HFFc6 (cell line): ENCODE results near the gene CTNNA3. TPM values are rescaled to one million over a fixed set of nuclear protein-coding genes. Genes with fewer than 3 reads are reported as not detected.

ENCODE experiments used
- DNase-seq: peaks from one replicate; pipeline ENCODE4 v3.0.0-alpha.2; 2018
- H3K27ac Mint-ChIP-seq: 2 replicates; pipeline ENCODE4 v1.8.0; 2020; ENCODE audit warnings: mild to moderate bottlenecking, mixed read lengths
- H3K27me3 Mint-ChIP-seq: 2 replicates; pipeline ENCODE4 v1.8.0; 2021; ENCODE audit warnings: mild to moderate bottlenecking, moderate library complexity, mixed read lengths; ENCODE audit not compliant: insufficient read depth
- H3K36me3 Mint-ChIP-seq: 2 replicates; pipeline ENCODE4 v1.8.0; 2021; ENCODE audit warnings: low read depth, mixed read lengths
- H3K4me1 Mint-ChIP-seq: 2 replicates; pipeline ENCODE4 v1.8.0; 2020; ENCODE audit warnings: low read depth, mixed read lengths
- H3K4me3 Mint-ChIP-seq: 2 replicates; pipeline ENCODE4 v1.8.0; 2020; ENCODE audit warnings: mild to moderate bottlenecking, moderate library complexity, mixed read lengths
- H3K9me3 Mint-ChIP-seq: 2 replicates; pipeline ENCODE4 v1.8.0; 2020; ENCODE audit warnings: mild to moderate bottlenecking, mixed read lengths
- total RNA-seq, 6 experiments: library from RNA; stranded (reverse); fragmentation: NEBNext Ultra II Directional; extraction: Animal tissue kit (Norgen Biotek cat#: 25700); gene quantifications; 2 replicates in 1 of 6; 3 replicates in 5 of 6; pipeline ENCODE4 v1.2.3, GENCODE V29; 2021
- TF ChIP-seq, protein P1 (sequence below): fragments of 200-600 bp; sonication (generic); IDR thresholded peaks from 2 replicates; pipeline ENCODE4 v1.5.0; 2021; ENCODE audit warnings: antibody characterized with exemption, mild to moderate bottlenecking

The CTNNA3 gene
- total RNA-seq, 6 experiments from 2014 or later: not detected

DNA sequence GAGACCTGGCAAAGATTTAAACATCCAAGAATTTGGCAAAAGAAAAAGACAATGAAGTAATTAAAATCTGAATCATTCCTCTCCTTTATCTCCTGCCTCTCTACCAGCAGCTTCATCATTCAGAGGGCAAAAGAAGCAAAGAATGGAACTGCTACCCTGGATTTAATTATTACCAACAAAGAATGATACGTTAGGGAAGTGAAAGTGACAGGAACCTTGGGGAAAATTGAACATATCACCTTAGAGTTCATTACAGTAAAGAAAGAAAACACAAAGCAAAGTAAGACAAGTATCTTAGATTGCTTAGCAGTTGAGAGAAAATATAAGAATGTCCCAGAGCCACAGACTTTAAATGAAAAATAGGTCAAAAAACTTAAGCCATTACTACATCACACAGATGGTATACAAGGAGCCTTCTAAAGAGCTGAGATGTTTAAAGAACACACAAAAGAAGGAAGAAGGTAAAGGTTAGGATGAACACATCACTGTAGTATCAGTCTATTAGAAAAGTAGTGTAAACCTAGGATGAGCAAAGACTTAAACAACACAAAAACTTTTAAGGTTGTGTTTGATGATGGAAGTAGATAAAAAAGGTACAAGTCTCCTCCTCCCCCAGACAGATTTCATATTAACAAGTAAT, 17.5 kb downstream of the CTNNA3 start:
- TF ChIP-seq, protein P1, sequence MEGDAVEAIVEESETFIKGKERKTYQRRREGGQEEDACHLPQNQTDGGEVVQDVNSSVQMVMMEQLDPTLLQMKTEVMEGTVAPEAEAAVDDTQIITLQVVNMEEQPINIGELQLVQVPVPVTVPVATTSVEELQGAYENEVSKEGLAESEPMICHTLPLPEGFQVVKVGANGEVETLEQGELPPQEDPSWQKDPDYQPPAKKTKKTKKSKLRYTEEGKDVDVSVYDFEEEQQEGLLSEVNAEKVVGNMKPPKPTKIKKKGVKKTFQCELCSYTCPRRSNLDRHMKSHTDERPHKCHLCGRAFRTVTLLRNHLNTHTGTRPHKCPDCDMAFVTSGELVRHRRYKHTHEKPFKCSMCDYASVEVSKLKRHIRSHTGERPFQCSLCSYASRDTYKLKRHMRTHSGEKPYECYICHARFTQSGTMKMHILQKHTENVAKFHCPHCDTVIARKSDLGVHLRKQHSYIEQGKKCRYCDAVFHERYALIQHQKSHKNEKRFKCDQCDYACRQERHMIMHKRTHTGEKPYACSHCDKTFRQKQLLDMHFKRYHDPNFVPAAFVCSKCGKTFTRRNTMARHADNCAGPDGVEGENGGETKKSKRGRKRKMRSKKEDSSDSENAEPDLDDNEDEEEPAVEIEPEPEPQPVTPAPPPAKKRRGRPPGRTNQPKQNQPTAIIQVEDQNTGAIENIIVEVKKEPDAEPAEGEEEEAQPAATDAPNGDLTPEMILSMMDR: no peak
- no peak for DNase-seq
- Mint-ChIP-seq H3K4me3 (no peak overlapping the region), H3K4me1 (no peaks in the 10 kb centered on the region), H3K36me3 (no peaks in the 10 kb centered on the region), H3K9me3 (peaks cover under 1% of the 10 kb centered on the region; the same call in 1 of the 2 replicates), H3K27me3 (no peaks in the 10 kb centered on the region), H3K27ac (no peak overlapping the region)

DNA sequence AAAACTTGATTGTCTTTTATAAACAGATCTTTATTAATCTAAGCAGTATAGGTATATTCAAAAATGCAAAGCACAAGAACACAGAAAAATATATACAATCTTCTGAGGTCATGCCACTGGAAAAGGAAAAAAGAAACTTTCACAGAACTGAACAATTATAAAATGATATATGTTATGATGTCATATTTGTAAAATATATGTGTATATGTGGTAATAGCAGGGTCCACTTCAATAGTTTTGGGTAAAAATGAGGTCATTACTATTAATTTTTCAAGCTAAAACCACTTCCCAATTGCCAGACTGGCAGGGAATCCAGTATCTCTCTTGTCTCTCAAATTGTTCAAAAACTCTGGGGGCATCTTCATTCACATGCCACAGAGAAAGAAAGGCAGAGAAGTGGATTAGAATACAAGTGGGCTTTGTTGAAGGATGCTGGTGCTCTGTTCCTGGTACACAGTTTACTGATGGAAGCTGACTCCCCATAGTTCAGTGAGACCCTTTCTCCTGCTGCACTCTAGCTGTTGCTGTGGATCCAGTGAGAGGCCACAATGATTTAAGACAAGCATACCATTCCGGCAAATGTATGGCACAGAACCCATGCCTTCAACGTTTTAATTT, 19.7 kb downstream of the CTNNA3 start:
- DNase-seq: no peak
- Mint-ChIP-seq H3K36me3 (no peaks in the 10 kb centered on the region), H3K27ac (no peak overlapping the region), H3K9me3 (no peaks in the 10 kb centered on the region), H3K4me1 (no peaks in the 10 kb centered on the region), H3K4me3 (no peak overlapping the region), H3K27me3 (no peaks in the 10 kb centered on the region)
- TF ChIP-seq, protein P1: no peak

DNA sequence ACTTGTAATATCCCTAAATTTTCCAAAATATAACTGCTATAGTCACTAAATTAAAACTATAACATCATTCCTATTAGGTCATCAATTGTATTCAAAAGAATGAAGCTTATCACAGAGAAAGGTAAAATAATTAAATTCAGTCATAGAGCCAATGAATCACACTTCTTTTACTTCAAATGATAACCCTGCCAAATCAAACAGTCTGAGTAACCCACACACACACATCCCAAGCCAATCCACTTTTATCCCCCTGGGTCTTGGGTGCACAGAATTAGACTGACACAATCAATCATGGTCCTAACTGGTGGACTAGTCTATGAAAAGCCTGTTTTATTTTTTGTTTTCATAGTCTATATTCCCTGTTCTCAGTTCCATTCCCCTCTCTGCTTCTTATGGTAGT, 25.6 kb downstream of the CTNNA3 start:
- TF ChIP-seq, protein P1: no peak
- Mint-ChIP-seq H3K27me3 (no peaks in the 10 kb centered on the region), H3K9me3 (no peaks in the 10 kb centered on the region), H3K27ac (no peak overlapping the region), H3K4me1 (no peaks in the 10 kb centered on the region), H3K4me3 (no peak overlapping the region), H3K36me3 (no peaks in the 10 kb centered on the region)
- no peak for DNase-seq

DNA sequence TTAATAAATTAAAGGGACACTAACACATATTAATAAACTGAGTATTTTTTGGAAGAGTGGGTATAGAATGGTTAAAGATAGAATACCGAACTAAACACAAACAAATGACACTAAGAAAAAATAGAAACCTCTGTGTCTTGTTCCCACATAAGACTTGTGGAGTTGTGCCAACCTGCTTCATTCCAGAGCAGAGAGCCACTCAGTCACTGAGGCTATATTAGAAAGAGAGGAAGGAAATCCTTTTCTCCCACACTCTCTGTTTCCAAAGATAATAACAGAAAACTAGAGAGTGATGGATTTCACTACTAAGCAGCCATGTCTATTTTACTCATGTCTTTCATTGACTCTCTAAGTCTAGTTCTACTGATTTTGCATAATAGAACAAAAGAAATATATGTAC, 26.0 kb downstream of the CTNNA3 start:
- no peaks in the 10 kb centered on the region for H3K9me3 Mint-ChIP-seq
- no peaks in the 10 kb centered on the region for H3K4me1 Mint-ChIP-seq
- TF ChIP-seq, protein P1: no peak
- no peak overlapping the region for H3K27ac Mint-ChIP-seq
- H3K27me3 Mint-ChIP-seq: no peaks in the 10 kb centered on the region
- no peak overlapping the region for H3K4me3 Mint-ChIP-seq
- no peak for DNase-seq
- H3K36me3 Mint-ChIP-seq: no peaks in the 10 kb centered on the region

DNA sequence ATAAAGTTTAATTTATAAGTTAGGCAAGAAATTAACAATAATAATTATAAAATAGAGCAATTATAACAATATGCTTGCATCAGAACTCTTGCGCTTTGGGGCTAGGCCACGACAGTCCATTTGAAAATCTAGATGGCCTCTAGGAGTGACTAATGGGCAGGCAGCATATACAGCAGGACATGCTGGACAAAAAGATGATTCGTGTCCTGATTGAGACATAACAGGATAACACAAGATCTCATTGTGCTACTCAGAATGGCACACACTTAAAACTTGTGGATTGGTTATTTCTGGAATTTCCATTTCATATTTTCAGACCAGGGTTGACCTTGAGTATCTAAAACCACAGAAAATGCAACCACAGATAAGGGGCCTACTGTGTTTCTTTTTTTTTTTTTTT, 27.5 kb downstream of the CTNNA3 start:
- Mint-ChIP-seq H3K27ac (no peak overlapping the region), H3K4me1 (no peaks in the 10 kb centered on the region), H3K9me3 (no peaks in the 10 kb centered on the region), H3K27me3 (peaks cover 1% of the 10 kb centered on the region; the same call in 1 of the 2 replicates), H3K36me3 (no peaks in the 10 kb centered on the region), H3K4me3 (no peak overlapping the region)
- DNase-seq: no peak
- TF ChIP-seq, protein P1: no peak
